Tibial artery (tissue), 4 donors: ENCODE data around the gene ZBTB6.

Experiments
- DNase-seq, 2 donors: peaks; one replicate each; pipeline ENCODE4 v3.0.0-alpha.2; 2019
- H3K27ac ChIP-seq, 2 donors: fragments of 200-600 bp; sonication (generic) in 1 of 2; 1 replicate in 1 of 2; 2 replicates in 1 of 2; pipeline ENCODE4 v1.5.1; 2018 to 2019; ENCODE audit warnings: mild to moderate bottlenecking in 1 of 2
- H3K27me3 ChIP-seq, 2 donors: fragments of 200-600 bp; sonication (generic) in 1 of 2; one replicate each; pipeline versions ENCODE4 v1.5.1 to v1.6.0; 2016 to 2019
- H3K36me3 ChIP-seq, 3 donors: fragments of 200-600 bp; sonication (generic) in 2 of 3; one replicate each; pipeline ENCODE4 v1.5.1; 2016 to 2019; ENCODE audit warnings: mild to moderate bottlenecking in 2 of 3
- H3K4me1 ChIP-seq, 4 donors: fragments of 200-600 bp; sonication (generic) in 2 of 4; 1 replicate in 3 of 4; 2 replicates in 1 of 4; pipeline ENCODE4 v1.5.1; 2016 to 2019
- H3K4me3 ChIP-seq, 2 donors: fragments of 200-600 bp; sonication (generic) in 1 of 2; 1 replicate in 1 of 2; 2 replicates in 1 of 2; pipeline ENCODE4 v1.5.1; 2018 to 2019; ENCODE audit warnings: mild to moderate bottlenecking in 2 of 2
- H3K9me3 ChIP-seq, 3 donors: fragments of 200-600 bp; sonication (generic) in 1 of 3; one replicate each; pipeline ENCODE4 v1.5.1; 2016 to 2019
- intact Hi-C: fragments of 100-400 bp; cut with DNase I; formaldehyde crosslinking; loops from one replicate; pipeline ENCODE4 v1.15.0; 2023; ENCODE audit warnings: low total_unique reads
- TF ChIP-seq, protein P1 (sequence below), 2 experiments: fragments of 200-600 bp in 1 of 2; fragments of 450-650 bp in 1 of 2; IDR thresholded peaks; one replicate each; pipeline ENCODE4 v1.5.1; 2017 to 2019; ENCODE audit warnings: antibody characterized with exemption in 2 of 2, mild to moderate bottlenecking in 1 of 2, moderate library complexity in 1 of 2

The ZBTB6 gene

DNA sequence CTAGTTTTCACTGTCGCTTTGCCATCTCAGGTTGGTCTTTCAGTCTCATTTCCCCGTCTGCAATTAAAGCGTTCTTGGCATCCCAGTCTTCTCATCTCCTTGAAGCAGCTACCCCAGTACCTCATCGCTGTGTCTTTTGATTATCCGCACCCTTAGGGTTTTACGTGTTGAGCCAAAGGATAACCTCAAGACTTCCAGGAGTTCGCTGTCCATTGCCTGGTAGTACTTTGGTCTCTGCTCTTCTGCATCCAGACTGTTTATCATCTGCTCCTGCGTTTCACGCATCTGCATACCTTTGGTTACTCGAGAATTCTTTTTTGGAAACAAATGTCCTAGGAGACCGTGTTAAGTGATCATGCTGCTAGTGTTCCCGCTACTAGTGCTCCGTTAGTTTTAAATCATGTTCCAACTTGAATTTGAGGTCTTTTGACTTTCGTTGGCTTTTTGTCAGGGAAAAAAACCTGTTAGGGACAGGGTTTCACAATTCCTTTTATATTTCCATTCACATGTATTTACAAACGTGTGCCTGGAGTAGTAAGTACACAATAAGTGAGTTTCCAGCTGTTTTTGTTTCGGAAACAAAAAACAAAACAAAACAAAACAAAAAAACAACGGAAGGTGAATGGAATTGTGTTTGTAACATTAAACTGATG lies 28.6 kb upstream of the ZBTB6 start:
- Histone ChIP-seq H3K27me3 (no peaks in the 10 kb centered on the region), H3K36me3 (peaks cover 1 to 13% (median 7%) of the 10 kb centered on the region in 3 donors), H3K4me3 (peak overlapping the region; percentile 76 to 96), H3K4me1 (peaks cover 0 to 46% (median 27%) of the 10 kb centered on the region in 4 donors), H3K27ac (peak overlapping the region; percentile 86 to 95), H3K9me3 (no peaks in the 10 kb centered on the region)
- TF ChIP-seq, protein P1, sequence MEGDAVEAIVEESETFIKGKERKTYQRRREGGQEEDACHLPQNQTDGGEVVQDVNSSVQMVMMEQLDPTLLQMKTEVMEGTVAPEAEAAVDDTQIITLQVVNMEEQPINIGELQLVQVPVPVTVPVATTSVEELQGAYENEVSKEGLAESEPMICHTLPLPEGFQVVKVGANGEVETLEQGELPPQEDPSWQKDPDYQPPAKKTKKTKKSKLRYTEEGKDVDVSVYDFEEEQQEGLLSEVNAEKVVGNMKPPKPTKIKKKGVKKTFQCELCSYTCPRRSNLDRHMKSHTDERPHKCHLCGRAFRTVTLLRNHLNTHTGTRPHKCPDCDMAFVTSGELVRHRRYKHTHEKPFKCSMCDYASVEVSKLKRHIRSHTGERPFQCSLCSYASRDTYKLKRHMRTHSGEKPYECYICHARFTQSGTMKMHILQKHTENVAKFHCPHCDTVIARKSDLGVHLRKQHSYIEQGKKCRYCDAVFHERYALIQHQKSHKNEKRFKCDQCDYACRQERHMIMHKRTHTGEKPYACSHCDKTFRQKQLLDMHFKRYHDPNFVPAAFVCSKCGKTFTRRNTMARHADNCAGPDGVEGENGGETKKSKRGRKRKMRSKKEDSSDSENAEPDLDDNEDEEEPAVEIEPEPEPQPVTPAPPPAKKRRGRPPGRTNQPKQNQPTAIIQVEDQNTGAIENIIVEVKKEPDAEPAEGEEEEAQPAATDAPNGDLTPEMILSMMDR (IDR thresholded peaks at IDR 0.05), result no peak
- intact Hi-C loops, result no loop called here
- DNase-seq, result no peak

DNA sequence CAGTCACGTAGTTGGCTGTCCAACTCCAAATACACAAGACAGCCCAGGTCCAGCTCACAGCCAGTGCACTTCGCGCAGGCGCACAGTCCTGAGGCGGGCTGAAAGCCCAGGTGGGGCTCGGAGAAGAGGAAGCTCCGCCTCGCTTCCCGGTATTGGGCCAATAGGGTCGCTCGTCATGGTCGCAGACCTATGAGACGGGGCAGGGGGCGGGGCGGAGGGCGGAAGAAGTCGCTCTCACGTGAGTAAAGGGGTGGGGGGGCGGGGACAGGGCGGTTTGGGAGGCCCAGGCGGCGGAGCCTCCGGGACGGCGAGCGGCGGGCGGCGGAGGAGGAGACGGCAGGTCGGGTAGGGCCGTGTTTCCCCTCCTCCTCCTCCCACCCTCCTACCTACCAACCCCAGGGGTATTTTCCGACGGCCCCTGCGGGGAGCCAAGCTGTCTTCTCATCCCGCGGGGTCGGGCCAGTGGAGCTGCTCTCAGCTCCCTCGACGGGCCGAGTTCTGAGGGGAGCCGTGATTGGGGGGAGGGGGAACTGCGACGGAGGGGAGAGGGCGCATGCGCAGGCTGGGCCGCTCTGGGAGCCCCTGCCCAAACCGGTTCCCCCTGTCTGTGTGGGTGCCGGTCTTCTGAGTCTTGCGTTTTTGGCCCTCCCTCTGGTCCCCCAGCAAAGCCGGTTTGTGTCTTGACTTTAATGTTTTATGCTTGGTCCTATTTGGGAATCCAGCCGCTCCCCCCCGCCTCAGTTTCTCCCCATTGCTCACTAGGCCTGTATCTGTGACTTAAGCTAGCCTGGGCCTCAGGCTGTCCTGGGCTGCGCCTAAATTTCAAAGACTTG lies 27.8 kb upstream of the ZBTB6 start, which contains the start of gene RABGAP1:
RABGAP1 (plus strand) TSS at position 272 of the 833 bp plus-strand sequence. CDS start 16,040 bp downstream, outside the sequence.
- Histone ChIP-seq H3K4me1 (peaks cover 0 to 39% (median 25%) of the 10 kb centered on the region in 4 donors), H3K27me3 (no peaks in the 10 kb centered on the region), H3K4me3 (peak within 1 kb of the TSS; percentile 76 to 96), H3K9me3 (no peaks in the 10 kb centered on the region), H3K27ac (peak within 1 kb of the TSS; percentile 86 to 95), H3K36me3 (peaks cover 6 to 19% (median 7%) of the 10 kb centered on the region in 3 donors)
- TF ChIP-seq, protein P1 (IDR thresholded peaks at IDR 0.05), result no peak
- DNase-seq, result peak; percentile 99
- intact Hi-C loops, result no loop called here

DNA sequence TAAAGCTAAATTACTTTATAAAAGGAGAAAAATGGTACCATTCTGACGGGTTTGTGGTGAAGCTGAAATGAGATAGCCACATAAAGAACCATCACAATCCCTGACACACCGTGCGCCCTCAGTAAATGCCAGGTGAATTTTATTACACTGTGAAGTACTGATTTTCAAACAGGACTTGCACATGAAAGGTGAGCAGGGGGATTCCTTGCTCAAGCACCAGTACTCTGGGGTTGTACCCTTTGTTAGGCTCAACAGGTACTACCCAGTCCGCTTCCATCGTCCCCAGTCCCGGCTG lies 27.3 kb upstream of the ZBTB6 start:
- no peak for DNase-seq
- Histone ChIP-seq H3K4me3 (peak overlapping the region; percentile 76 to 96), H3K27me3 (no peaks in the 10 kb centered on the region), H3K27ac (peak overlapping the region; percentile 86 to 95), H3K4me1 (peaks cover 0 to 33% (median 24%) of the 10 kb centered on the region in 4 donors), H3K9me3 (no peaks in the 10 kb centered on the region), H3K36me3 (peaks cover 6 to 19% (median 7%) of the 10 kb centered on the region in 3 donors)
- intact Hi-C loops, result no loop called here
- TF ChIP-seq, protein P1 (IDR thresholded peaks at IDR 0.05), result no peak

DNA sequence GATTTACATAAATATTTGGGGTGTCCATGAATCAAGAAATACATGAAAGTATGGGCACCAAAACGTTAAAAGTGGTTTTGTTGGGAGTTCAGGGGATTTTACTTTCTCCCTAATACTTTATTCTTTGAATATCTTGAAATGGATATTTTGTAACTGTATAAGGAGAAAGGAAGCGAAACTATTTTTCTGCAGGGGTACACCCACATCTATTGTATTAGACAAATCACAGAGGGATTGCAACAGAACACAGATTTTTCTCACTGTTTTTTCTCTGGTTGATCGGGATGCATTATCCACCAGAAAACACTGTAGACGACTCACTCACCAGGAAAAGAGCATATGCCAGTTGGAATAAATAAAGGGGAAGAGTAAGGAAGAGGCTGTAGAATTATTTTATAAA lies 26.5 kb upstream of the ZBTB6 start:
- Histone ChIP-seq H3K27me3 (no peaks in the 10 kb centered on the region), H3K36me3 (peaks cover 4 to 23% (median 6%) of the 10 kb centered on the region in 3 donors), H3K27ac (no peak overlapping the region), H3K9me3 (no peaks in the 10 kb centered on the region), H3K4me3 (no peak overlapping the region), H3K4me1 (peaks cover 0 to 33% (median 17%) of the 10 kb centered on the region in 4 donors)
- TF ChIP-seq, protein P1 (IDR thresholded peaks at IDR 0.05), result no peak
- no peak for DNase-seq
- intact Hi-C loops, result loop anchor here (10.0 kb wide), 1 partner anchor 55 kb away; no protein-coding TSS in a partner anchor

DNA sequence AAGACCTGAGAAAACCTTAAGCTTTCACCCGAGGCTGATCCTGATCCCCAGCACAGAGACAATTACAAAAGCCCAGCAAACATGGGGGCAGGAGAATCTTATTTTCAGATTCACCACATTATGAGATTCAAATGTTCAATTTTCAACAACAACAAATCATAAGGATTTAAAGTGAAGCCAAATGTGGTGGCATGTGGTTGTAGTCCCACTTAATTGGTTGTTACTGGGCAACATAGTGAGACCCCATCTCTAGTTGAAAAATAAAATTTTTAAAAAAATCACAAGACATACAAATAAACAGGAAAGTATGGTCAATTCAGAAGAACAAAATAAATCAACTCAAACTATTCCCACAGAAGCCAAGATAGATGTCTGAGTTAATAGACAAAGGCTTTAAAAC lies 23.8 kb upstream of the ZBTB6 start:
- H3K4me3 ChIP-seq, result no peak overlapping the region
- peaks cover 0 to 27% (median 19%) of the 10 kb centered on the region in 4 donors for H3K4me1 ChIP-seq
- no peak overlapping the region for H3K27ac ChIP-seq
- intact Hi-C loops, result loop anchor here (10.0 kb wide), 1 partner anchor 58 kb away; no protein-coding TSS in a partner anchor
- H3K9me3 ChIP-seq, result no peaks in the 10 kb centered on the region
- TF ChIP-seq, protein P1 (IDR thresholded peaks at IDR 0.05), result no peak
- H3K36me3 ChIP-seq, result peaks cover 0 to 23% (median 6%) of the 10 kb centered on the region in 3 donors
- DNase-seq, result no peak
- H3K27me3 ChIP-seq, result no peaks in the 10 kb centered on the region
